Astrocyte (in vitro differentiated cells and primary cell): ENCODE data around the gene MYOG.

ENCODE experiments used
- EZH2 ChIP-seq: IDR thresholded peaks from 2 replicates; pipeline ENCODE4 v1.6.1; 2012; ENCODE audit warnings: mild to moderate bottlenecking, low read length, inconsistent platforms; ENCODE audit not compliant: insufficient read depth
- TF ChIP-seq, protein P1 (sequence below): IDR thresholded peaks from 2 replicates; pipeline ENCODE4 v1.5.1; 2011; ENCODE audit warnings: low read depth, mild to moderate bottlenecking, inconsistent platforms, low read length, moderate library complexity; ENCODE audit not compliant: insufficient read depth

DNA sequence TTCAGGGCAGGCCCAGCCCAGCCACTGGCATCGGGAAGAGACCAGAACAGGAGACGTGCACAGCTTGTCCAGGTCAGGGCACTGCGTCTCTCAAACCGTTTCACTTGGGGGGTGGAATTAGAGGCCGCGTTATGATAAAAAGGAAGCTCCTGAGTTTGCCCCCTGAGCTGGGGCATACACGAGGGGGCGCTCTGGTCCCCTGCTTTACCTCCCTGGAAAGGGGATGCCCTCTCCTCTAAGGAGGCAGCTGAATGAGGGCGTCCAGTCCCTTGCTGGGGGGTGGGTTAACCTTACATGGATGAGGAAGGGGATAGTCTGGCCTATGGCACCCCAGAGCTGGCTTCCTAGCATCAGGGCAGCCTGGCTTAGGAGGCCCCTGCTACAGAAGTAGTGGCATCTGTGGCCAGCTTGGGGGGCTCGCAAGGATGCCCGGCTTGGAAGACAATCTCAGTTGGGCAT lies 2.3 kb downstream of the MYOG start:
- TF ChIP-seq, protein P1, sequence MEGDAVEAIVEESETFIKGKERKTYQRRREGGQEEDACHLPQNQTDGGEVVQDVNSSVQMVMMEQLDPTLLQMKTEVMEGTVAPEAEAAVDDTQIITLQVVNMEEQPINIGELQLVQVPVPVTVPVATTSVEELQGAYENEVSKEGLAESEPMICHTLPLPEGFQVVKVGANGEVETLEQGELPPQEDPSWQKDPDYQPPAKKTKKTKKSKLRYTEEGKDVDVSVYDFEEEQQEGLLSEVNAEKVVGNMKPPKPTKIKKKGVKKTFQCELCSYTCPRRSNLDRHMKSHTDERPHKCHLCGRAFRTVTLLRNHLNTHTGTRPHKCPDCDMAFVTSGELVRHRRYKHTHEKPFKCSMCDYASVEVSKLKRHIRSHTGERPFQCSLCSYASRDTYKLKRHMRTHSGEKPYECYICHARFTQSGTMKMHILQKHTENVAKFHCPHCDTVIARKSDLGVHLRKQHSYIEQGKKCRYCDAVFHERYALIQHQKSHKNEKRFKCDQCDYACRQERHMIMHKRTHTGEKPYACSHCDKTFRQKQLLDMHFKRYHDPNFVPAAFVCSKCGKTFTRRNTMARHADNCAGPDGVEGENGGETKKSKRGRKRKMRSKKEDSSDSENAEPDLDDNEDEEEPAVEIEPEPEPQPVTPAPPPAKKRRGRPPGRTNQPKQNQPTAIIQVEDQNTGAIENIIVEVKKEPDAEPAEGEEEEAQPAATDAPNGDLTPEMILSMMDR = no peak
- TF ChIP-seq EZH2 = no peak
